Activated CD8-positive, alpha-beta memory T cell treated with anti-CD3 and anti-CD28 coated beads for 36 hours (primary cell): ENCODE data around the gene SSC5D. TPM values are rescaled to one million over a fixed set of nuclear protein-coding genes. Genes with fewer than 3 reads are reported as not detected.
"Not testable (repeated sequence)": the region's sequence is repeated elsewhere in the genome, so short reads cannot be mapped to it uniquely, and the experiment has no call there.

Source experiments
- CTCF ChIA-PET: fragments of 350-600 bp; sonication (Branson Sonifier 250); formaldehyde crosslinking; loops from one replicate; lab custom pipeline; 2021; ENCODE audit warnings: antibody characterized with exemption; lab: Charles Lee
- POLR2A ChIA-PET: fragments of 350-600 bp; sonication (Branson Sonifier 250); formaldehyde crosslinking; loops from one replicate; lab custom pipeline; 2021; ENCODE audit warnings: antibody characterized with exemption; lab: Charles Lee
- total RNA-seq, 2 experiments: library from RNA; stranded (reverse); gene quantifications; one replicate each; pipeline ENCODE4 v1.2.3, GENCODE V29; 2021

The SSC5D gene
- total RNA-seq, 2 experiments from 2014 or later = 0.63 to 0.99 TPM

DNA sequence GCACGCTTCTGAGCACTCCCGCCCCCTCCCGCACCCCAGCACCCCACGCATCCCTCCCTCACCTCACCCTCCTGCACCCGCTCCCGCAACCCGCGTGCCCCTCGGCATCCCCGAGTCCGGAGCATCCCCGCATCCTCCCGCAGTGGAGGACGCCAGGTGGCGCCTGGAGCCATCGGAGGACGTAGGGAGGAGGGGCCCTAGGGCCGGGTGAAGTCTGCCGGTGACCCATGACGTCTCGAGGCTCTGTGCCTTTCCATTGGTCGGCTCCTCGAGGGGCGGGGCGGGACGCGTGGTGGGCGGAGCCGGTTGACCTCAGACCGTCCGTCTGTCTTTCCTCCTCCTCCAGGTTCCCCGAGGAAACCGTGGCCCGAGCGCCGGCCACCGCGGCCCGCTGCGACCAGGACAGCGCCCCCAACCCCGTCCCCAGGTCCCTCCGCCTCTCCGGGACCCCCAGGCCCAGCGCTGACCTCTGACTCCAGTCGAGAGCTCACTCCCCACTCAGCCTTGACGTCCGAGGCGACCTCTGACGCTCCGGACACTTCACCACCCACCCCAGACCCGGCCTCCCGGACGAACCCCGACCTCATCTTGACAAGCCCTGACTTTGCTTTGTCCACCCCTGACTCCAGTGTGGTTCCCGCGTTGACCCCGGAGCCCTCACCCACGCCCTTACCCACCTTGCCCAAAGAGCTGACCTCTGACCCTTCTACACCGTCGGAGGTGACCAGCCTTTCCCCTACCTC, 28.8 kb downstream of the SSC5D start:
- POLR2A ChIA-PET = no interaction called here
- CTCF ChIA-PET = interaction anchor here (1.2 to 6.0 kb wide), 5 partner anchors 16 to 115 kb away, joined by 3 to 59 read pairs (median 5); no protein-coding TSS in a partner anchor

DNA sequence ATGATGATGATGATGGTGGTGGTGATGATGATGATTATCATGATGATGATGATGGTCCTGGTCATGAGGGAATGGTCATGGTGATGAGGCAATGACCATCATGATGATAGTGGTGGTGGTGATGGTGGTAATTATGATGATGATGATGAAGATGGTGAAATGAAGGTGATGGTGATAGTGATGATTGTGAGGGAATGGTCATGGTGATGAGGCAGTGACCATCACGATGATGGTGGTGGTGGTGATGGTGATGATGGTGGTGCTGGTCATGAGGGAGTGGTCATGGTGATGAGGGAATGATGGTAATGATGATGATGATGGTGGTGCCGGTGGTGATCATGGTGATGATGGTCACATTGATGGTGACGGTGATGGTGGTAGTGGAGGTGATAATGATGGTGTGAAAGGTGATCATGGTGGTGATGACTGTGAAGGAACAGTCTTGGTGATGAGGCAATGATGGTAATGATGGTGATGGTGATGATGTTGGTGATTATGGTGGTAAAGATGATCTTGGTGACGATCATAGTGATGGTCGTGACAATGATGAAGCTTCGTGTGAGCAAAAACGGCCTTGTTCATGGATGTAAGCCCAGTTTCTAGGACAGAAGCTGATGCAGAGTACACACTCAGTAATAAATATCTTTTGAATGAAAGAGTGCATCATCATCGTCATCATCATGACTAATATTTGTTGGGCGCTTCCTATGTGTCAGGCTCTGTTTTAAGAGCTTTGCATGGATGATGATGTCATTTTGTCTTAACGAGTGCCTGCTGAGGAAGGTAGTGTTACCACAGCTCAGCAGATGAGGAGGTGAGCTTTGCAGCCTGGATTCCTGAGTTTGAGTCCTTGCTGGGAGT, 31.4 kb downstream of the SSC5D start:
- ChIA-PET POLR2A (no interaction called here), CTCF (interaction anchor here (0.9 to 1.2 kb wide), 2 partner anchors 16 to 114 kb away, joined by 3 to 4 read pairs; no protein-coding TSS in a partner anchor)

DNA sequence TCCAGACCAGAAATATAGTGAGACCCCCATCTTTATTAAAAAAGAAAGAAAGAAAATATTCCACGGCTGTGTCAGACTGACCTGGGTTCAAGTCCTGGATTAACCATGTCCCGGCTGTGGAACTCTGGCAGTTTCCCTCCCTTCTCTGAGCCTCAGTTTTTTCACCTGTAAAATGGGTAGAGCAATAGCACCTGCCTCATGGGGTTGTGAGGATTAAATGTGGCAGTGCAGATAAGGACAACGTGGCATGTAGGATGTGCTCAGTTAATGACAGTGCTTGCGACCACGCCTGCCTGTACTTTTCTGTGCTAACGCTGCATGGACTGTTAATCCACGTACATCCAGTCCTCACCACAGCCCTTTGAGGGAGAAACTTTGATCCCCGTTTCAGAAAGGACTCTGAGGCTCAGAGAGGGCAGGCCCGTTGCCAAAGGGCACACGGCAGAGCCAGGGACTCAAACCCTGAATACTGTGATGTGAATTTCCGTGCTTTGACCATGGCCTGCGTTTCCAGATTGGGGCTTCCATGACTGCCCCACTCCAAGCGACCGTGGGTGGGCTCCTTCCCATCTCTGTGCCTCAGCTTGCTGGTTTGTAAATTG, 32.6 kb downstream of the SSC5D start:
- ChIA-PET POLR2A (no interaction called here), CTCF (interaction anchor here (0.9 to 1.2 kb wide), 2 partner anchors 17 to 113 kb away, joined by 3 to 4 read pairs; no protein-coding TSS in a partner anchor)

DNA sequence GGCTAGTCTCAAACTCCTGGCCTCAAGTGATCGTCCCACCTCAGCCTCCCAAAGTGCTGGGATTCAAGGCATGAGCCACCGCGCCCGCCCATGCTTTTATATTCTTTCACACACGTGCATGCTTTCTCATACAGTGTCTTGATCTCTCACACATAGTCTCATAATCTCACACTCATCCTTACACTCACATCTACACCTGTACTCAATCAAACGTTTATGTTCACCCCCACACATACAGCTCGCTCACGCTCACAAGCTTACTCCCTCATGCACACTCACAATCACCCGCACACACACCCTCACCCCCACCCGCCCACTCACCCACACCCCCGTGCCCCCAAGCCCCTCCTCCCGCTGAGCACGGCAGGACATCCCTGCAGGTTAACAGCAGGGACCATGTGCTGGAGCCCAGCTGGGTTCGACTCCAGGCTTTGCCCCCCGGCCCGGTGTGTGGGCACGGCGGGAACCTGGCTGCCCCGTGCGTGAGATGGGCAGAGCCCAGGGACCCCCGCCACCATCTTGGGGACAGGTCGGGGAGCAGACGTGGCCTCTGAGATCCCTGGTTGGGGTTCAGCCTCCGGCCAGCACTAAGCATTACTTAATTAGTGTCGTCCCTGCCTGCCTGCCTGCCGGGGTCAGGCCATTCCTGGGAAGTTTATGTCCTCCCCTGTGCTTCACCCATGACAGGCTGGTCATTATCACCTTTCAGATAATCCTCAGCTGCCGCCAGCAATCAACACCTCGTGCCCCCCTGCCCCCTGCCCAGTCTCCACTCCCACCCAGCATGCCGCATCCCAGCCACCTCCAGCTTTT, 37.3 kb downstream of the SSC5D start:
- ChIA-PET CTCF (no interaction called here), POLR2A (no interaction called here)

DNA sequence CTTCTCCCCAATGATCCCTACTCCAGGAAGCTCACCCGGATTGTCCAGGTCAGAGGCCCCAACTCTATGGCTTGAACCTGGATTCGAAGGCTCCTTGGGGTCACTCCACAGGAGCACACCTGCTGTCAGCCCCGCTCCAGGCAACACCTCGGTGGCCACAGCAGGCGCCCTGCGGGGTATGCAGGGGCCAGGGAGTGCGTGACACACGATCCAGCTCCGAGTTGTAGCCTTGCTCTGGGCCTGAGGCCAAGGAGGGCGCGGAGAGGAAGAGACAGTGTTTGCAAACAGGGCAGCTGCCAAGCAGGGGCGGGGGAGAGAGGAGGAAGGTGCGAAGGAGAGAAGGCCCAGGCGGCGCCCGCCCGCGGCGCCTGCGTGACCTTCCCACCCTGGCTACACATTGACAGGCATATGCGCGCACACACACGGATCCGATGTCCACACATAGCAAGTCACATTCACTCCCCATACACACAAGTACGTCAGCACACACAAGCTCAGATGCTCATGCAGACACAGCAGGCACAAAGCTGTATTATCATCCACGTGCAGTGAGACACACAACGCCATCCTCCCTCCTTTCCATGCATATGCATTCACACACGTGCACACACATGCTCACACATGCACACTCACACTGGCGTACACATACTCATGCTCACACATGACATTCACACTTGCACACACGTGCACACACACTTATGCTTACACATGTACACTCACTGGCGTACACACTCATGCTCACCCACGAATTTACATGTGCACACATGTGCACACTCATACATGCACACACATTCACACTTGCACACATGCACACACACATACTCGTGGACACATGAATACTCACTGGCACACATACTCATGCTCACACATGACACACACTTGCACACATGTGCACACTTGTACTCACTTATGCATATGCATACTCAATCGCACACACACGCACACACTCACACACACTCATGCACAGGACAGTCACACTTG, 38.3 kb downstream of the SSC5D start:
- POLR2A ChIA-PET = no interaction called here

DNA sequence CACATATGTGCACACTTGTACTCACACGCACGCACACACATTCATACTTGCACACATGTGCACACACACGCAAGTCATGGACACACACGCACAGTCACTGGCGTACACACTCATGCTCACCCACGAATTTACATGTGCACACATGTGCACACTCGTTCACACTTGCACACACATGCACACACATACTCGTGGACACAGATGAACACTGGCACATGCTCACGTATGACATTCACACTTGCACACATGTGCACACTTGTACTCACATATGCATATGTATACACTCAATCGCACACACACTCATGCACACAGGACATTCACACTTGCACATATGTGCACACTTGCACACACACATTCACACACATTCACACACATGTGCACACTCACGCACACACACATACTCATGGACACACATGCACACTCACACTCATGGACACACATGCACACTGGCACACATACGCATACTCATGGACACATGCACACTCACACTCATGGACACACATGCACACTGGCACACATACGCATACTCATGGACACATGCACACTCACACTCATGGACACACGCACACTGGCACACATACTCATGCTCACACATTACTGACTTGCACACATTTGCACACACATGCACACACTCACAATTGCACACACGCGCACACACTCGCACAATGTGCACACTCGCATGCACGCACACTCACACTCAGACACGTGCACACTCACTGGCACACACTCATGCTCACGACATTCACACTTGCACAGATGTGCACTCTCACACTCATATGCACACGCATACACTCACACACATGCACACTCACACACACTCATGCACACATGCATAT, 39.2 kb downstream of the SSC5D start:
- POLR2A ChIA-PET = no interaction called here
- CTCF ChIA-PET = no interaction called here

More for the DNA sequence above, 38.3 kb downstream of the SSC5D start:
- CTCF ChIA-PET = no interaction called here

DNA sequence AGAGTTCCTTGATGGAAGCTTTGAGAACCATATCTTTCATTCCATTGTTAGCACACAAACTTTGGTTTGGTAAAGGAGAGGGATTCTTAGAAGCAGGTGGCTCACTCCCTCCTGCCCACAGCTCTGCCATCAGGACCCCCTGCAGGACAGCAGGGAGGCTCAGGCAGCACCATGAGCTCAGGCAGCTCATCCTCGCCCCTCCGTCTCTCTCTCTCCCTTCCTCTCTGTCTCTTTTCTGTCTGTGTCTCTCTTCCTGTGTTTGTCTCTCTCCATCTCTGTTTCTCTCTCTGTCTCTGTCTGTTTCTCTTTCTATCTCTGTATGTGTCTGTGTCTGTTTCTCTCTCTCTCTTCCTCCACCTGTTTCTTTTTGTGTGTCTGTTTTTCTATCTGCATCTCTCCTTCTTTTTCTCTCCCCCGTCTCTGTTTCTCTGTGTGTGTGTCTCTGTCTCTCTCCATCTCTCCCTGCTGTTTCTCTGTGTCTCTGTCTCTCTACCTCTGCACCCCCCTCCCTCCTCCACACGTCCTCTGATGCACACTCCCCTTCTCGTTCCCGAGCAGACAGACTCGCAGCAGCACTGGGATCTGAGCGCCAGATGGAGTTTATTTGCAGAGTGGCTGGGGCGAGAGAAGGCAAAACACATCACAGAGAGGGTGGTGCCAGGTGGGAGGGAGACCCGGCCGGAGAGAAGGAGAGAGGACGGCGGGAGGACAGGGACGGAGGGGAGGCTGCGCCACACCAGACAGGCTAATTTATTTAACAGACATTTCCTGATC, 40.0 kb downstream of the SSC5D start:
- ChIA-PET CTCF (no interaction called here), POLR2A (no interaction called here)

DNA sequence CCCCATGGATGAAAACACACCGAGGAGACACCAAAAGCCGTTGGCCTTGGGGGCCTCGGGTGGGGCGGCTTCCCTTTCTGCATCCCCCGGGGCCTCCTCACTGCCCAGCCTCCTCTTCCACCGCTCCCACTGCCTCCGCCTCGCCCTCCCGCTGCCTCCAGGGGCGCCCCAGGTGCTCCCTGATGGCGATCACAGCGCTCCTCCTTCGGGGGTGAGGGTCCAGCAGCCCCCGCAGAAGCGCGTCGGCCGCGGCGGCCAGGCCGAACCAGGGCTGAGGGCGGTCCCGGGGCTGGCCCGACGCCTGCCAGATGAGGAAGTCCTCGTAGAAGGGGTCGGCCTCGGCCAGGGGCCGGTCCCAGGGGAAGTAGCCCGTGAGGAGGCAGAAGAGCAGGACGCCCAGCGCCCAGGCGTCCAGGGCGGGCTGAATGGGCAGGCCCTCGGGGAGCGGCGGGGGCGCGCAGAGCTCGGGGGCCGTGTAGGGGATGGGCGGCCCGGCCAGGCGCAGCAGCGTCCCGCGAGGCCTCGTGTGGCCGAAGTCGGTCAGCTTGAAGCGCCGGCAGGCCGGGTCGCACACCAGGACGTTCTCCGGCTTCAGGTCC, 41.5 kb downstream of the SSC5D start:
- ChIA-PET POLR2A (no interaction called here), CTCF (no interaction called here)

DNA sequence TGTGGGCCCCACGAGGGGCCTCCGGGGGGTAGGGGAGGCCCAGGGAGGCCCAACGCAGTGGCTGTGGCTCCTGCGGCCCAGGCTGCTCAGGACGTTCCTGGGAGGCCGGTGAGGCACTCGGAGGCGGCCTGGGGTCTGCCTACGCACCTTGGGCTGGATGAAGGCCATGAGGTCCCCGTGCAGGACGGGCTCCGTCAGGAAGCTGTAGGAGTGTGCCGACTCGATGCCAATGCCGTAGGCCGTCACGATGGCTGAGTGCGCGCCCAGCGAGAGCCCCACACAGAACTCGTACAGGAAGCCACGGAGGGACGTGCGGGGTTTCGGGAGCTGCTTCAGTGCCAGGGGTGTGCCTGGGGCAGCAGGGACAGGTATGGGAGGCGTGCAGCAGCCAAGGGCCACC, 42.8 kb downstream of the SSC5D start:
- POLR2A ChIA-PET = no interaction called here

DNA sequence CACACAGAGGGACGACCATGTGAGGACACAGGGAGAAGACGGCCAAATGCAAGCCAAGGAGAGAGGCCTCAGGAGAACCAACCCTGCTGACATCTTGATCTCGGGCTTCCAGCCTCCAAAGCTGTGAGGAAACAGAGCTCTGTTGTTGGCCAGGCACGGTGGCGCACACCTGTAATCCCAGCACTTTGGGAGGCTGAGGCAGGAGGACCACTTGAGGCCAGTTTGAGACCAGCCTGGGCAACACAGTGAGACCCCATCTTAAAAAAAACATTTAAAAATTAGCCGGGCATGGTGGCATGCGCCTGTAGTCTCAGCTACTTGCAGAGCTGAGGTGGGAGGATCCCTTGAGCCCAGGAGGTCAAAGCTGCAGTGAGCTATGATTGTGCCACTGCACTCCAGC, 46.0 kb downstream of the SSC5D start:
- POLR2A ChIA-PET = not testable (repeated sequence)
- CTCF ChIA-PET = interaction anchor here (0.6 to 0.7 kb wide), 2 partner anchors 13 to 1725 kb away, joined by 3 to 4 read pairs; no protein-coding TSS in a partner anchor

More for the DNA sequence above, 42.8 kb downstream of the SSC5D start:
- CTCF ChIA-PET = no interaction called here

DNA sequence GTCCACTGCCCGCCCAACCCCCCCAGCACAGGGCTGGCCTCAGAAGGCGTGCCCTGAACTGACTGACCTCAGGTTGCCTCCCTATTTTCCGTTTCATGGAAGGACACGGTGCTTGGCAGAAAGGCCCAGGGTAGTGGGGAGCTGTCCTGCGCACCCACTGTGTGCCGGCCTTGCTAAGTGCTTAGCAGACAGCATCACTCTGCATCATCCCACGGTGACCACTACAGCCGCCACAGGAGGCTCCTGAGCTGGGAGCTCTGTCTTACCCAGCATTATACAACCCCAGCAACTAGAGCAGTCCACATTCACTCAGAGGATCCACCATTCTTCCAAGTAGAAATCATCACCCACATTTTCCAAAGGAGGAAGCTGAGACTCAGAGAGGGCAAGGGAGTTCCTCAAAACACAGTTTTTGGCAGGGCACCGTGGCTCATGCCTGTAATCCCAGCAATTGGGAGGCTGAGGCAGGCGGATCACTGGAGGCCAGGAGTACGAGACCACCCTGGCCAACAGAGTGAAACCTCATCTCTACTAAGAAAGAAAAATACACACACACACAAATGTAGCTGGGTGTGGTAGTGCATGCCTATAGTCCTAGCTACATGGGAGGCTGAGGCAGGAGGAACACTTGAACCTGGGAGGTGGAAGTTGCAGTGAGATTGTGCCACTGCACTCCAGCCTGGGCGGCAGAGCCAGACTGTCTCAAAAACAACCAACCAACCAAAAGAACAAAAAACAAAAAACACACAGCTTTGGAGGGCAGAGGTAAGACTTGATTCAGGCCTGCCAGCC, 47.1 kb downstream of the SSC5D start:
- ChIA-PET CTCF (no interaction called here), POLR2A (no interaction called here)

DNA sequence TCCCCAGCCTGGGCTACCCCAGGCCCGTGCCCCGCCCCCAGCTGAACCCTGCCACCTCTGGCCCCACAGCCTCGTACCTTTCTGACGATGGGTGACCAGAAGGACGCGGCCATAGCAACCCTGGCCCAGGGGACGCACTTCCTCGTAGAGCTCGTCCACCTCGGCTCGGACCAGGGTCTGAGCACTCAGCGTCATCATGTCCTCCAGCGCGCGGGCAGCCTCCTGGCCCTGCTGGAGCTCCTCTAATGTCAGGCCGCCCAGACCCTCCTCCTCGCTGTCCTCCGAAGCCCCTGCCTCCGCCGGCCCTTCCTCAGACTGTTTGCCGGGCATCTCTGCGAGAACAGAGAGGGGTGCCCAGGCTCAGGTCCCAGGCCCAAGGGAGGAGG, 47.7 kb downstream of the SSC5D start:
- ChIA-PET CTCF (no interaction called here), POLR2A (no interaction called here)

DNA sequence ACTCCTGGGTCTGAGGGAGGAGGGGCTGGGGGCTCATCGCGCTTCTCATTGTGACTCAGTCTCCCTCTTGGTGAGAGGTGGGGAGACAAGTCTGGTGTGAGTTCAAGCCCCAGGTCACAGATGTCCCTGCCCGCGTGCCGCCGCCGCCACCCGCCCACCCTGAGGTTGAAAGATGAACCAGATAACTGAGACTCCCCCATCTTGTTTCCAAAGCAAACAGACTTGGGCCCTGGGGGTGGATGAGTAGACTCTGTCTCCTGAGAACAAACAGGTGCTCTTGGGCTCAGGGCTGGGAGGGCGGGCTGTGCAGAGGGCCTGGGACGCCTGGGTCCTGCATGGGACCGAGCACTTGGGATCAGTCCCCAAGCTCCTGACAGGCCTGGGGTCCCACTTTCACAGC, 48.1 kb downstream of the SSC5D start:
- CTCF ChIA-PET = no interaction called here
- POLR2A ChIA-PET = no interaction called here

DNA sequence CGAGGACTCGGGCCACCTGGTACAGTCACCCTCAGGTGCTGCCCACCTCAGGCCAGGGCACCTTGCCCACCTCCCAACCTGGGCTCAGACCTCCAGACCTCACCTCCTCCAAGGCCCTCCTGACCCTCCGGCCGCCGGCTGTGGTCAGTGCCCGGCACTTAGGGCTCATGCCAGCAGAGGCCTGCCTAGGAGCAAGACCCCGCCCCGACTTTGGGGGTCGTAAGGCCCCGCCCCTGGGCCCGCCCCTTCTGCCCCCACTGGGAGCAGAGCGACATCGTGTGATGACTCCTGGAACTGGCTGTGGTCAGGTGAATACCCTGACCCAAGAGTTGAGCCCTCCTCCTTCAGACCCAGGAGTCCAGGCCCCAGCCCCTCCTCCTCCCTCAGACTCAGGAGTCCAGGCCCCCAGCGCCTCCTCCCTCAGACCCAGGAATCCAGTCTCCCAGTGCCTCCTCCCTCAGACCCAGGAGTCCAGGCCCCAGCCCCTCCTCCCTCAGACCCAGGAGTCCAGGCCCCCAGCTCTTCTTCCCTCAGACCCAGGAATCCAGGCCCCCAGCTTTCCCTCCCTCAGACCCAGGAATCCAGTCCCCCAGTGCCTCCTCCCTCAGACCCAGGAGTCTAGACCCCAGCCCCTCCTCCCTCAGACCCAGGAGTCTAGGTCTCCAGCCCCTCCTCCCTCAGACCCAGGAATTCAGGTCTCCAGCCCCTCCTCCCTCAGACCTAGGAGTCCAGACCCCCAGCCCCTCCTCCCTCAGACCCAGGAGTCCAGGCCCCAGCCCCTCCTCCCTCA, 48.9 kb downstream of the SSC5D start, which contains the start of gene SBK2:
Gene SBK2 (minus strand): TSS at position 183 of the 790 bp plus-strand sequence. CDS start 839 bp downstream, outside the sequence.
- ChIA-PET POLR2A (no interaction called here), CTCF (no interaction called here)

DNA sequence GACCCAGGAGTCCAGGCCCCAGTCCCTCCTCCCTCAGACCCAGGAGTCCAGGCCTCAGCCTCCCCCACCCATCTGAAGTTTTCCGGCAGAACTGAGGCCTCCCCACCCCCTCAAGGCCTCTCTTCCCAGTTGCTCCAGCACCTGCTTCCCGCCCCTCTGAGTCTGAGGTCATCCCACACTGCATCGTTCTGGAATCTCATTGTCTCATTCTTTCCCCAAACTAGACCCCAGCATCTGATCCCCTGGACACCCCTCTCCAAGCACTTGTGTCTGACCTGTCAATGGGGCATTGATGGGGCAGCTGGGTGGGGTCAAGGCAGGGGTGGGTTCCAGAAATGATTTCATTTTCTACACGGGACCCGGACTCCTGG, 49.5 kb downstream of the SSC5D start:
- POLR2A ChIA-PET = no interaction called here
- CTCF ChIA-PET = no interaction called here
